HG03354 (cell line): ENCODE data around the gene CISD3.

Experiments
- ATAC-seq: cut with Tn5 transposase; IDR thresholded peaks from one replicate; pipeline ENCODE4 v1.9.1; 2021; ENCODE audit warnings: mild to moderate bottlenecking; ENCODE audit not compliant: unreplicated experiment, poor library complexity, severe bottlenecking

Gene CISD3

GRCh38 chr17:38740806-38741205 is 10.7 kb downstream of the CISD3 start:
- ATAC-seq = no peak

DNA sequence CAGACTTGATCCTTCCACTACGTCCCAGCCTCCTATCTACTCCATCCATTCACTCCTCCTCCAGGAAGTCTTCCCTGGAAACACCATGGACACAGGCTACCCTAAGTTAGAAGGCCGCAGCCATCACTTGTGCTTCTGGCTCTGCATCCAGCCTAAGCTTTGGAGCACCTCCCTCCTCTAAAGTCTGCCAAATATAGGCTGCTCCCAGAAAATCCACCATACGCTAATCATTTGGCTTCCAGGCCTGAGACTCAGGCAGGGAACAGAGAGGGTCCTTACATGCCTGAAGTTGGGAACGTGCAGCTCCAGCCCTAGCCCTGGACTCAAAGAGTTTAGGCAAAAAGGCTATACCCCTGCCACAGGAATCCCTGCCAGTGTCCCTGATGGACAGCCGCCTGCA is 11.3 kb downstream of the CISD3 start:
- no peak for ATAC-seq

DNA sequence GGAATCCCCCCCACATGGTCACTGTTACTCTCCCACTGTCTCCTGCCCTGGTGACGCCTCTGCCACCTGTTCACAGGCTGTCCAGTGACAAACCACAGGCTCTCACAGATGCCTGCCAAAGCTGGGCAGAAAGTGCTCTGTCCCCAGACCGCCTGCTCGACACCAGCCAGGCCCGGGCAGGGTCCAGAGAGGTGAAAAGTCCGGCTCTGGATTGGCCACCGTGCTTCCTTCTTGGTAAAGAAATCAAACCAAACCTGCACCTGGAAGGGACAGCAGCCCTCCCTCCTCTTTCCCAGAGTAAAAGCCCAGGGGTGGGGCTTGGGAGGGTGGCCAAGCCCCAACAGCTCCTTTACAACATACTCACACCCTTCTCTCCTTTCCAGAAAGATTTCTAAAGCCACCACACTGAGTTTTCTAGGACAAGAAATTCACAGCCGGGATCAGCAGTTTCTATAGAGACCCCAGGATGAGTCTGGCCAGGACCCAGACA is 11.8 kb downstream of the CISD3 start:
- ATAC-seq = no peak

DNA sequence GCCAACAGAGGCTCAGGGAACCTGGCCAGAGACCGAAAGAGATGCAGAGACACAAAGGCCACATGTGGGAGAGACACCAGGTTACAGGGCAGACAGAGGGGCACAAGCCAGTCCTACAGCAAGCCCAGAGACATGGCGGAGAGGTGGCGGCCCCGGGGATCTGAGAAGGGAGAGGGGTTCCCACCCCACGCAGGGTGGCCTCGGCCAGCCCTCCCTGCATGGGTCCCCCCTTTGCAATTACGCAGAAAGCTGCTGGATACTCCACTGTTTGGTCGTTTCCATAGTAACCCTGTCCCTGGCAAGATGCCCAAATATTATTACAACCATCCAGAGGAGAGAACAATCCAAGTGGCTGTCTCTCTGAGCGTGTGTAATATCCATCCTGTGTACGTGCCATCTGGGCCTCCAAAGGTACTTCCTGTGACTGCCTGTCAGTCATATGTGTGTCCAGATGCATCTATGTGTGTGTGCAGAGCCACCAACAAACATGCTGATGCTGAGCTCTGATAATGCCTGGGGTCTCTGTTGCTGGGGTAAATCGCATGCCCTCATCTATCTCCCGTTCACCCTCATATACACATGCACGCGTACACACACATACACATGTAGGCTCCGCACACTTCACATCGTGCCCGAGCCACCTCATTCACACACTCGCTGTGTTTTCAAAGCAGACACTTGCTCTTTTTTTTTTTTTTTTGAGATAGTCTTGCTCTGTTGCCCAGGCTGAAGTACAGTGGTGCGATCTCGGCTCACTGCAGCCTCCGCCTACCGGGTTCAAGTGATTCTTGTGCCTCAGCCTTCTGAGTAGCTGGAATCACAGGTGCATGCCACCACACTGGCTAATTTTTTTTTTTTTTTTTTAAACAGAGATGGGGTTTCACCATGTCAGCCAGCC is 12.5 kb downstream of the CISD3 start:
- ATAC-seq = no peak

DNA sequence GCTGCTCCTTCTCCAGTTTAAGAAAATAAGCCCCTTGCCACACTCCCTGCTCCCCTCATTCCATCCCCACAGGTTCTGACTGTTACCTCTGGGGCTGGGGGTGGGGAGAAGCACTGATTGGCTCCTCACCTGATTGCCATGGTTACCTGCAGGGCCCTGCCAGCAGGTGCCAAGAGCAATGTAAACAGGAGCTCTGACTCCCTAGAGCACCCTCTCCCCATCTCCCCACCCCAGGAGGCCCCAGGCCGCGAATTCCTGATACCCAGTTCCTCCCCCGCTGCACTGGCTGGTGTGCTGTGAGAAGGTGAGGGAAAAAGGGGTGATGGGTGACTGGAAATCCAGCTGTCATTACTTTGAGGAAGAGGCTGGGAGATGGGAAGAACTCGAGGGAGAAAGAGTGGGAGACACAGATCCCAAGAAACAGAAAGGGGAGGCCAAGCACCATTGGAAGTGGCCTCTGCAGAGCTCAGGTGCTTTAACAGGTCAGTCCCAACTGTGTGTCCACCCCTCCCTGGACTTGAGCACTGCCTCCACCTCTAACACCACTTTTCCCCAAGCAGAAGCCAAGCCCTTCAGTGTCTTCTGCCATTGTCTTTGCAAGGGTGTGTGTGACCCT is 13.5 kb downstream of the CISD3 start:
- ATAC-seq = no peak

- no peak for ATAC-seq
These were observed 15.4 kb downstream of the CISD3 start for GRCh38 chr17:38745545-38745944.

GRCh38 chr17:38746004-38746848 is 16.1 kb downstream of the CISD3 start:
- no peak for ATAC-seq

DNA sequence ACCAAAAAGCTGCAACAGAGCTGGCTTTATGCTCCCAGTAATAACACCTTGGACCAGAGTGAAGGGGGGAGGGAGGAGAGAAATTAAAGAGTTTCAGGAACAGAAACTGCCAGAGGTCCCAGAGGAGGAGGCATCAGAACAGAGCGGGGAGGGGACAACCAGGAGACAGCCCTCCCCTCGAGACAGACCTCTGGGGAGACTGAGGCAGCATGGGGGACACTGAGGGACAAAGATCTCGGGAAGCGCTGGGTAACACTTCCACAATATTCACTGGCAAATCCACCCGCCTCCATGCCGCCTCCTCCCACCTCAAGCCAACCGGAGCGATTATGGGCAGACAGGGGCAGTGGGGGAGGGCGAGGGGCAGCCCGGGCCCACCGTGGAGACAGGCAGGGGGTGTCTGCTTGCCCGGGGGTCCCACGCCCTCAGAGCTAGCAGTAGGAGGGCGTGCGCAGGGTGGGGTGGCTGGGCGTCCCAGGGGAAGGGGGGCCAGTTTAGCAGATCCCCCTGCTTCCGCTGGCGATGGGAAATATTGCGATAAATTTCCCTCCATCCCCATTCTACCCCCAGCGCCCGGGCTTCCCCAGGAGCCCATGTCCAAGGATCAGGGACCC is 16.8 kb downstream of the CISD3 start:
- no peak for ATAC-seq

DNA sequence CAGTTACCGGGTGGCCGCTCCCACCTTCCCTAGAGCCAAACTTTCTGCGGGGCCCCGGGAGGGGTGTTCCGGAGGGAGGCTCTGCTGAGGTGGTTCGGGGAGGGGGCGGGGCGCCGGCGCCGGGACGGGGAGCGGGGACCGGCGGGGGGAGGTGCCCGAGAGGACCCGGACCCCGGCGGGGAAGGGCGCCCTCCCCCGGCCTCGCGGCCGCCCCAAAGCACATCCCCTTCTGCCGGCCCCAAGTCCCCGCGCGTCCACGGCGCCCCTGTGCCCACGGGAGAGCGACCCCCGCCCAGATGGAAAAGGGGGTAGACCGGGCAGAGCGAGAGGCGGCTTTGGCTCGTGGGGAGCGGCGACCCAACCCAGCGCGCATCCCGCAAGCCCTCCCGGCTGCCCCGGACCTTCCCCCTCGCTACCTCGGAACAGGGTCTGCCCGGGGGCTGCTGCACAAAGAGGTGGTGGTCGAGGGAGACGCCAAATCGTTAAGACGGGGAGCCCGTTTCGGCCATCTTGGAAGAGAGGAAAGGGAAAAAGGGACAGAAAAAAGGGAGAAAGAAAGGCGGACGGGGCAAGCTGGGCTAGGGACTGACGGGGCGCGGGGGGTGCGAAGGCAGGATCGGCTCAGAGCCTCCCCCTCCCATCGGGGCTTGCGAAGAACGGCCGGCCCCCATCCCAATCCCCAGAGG is 17.5 kb downstream of the CISD3 start:
- ATAC-seq = no peak

GRCh38 chr17:38748149-38748891 is 18.2 kb downstream of the CISD3 start, which contains the start of gene PCGF2:
TSS of gene PCGF2 (minus strand) at chr17:38748336. CDS start at chr17:38740402, 7,934 bp downstream.
- ATAC-seq = no peak

- no peak for ATAC-seq
These were observed 18.7 kb downstream of the CISD3 start for GRCh38 chr17:38748892-38749222.

DNA sequence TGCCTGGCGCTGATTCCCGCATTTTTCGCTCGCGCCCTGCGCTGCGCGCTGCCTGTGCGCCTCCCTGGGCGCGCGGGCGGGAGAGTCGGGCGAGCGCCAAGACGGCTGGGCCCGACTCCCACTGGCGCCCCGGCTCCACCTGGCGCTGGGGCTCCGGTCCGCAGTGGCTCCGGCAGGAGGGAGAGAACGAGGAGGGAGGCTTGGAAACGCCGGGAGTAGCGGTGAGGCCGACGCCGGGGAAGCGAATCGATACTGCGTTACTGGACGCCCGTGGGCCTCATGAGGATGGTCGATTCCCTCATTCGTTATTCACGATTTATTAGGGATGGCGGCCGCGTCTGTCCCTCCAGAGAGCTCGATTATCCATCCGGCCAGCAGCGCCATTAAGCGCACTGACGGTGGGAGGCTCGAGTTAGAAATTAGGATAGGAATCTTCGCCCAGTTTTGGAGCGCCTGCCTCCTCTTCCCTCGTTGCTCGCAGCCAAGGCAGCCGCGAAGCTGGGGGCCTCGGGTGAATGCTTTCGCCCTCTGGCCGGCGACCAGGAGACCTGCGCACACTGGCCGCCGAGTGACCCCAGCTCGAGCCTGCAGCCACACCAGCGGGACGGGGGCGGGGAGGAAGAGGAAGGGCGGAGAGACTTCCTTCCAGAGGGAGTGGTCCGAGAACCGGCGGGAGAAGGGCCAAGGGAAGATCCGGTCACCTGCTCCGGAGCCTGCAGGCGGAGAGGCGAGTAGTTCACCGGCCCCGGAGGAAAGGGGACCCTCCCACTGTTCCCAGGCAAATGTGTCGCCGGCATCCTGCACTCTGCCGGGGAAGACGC is 19.3 kb downstream of the CISD3 start:
- no peak for ATAC-seq

DNA sequence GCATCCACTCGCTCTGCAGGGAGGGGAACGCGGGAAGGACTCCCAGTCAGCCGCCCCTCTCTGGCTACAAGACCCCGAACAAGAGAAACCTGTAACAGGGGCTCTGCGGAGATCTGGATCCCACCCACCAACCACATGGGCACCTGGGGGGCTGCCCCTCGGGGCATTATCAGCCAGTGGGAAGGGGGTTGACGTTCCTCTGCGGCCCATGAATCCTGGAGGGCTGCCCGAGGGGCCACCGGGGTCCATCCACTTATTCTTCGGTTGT is 19.8 kb downstream of the CISD3 start:
- no peak for ATAC-seq

DNA sequence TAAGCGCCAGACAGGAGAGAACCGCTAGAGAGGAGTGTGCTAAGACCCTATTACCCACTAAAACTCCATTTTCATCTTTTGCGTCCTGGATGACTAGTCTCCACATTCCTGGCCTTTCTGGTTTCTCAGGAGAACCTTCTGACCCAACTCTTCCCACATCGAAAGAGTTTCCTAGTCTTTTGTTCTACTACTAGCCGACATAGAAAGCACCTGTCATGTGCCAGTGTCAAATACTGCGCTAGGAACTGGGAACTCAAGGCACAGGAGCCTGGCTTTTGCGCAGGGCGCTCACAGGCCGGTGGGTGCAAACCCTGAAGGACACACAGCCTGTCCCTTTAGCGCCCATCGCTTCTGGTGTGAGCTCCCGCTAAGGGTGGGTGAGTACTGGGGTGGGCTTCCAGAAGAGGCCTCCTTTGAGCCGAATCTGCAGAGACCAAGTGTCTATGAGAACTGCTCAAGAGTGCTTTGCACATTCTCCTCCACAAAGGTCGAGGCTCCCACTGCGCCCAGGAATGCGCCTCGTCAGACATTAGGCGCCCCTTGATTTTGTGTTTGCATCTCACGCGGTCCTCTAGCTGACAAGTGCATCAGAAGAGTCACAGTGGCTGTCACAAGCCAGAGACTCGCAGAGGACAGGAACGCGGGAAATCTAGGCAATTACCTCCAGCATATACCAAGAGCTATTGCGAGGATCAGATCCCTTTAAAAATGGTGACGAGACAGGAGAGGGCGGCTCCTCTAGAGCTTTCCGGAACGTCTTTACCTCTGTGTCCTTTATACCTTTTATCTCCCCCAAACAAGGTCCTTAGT is 20.4 kb downstream of the CISD3 start:
- ATAC-seq = no peak

GRCh38 chr17:38751144-38751807 is 21.1 kb downstream of the CISD3 start:
- ATAC-seq = no peak

DNA sequence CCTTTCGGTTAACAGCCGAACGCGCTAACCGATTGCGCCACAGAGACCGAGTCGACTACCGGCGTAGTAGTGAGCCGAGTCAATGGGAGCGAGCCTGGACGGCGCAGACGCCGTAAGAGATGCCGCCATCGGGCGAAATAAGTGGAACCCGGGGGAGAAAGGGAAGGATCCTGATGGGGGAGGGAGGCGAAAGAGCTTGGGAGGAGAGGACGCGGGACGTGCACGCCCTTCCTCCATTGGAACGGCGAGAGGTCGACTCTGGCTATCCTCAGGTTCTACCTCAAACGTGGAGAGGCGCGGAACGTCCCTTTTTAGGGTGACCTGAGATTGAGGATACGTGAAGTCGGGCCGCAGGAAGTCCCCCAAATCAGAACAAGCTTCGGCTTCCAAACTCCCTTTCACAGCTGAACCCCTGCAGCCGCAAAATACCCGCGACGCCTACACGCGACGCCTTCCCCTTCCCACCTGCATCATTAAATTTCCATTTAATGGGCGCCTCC is 21.7 kb downstream of the CISD3 start:
- ATAC-seq = peak; percentile 37
